Chondrocyte (in vitro differentiated cells): ENCODE measurements around the gene C16orf82. TPM values are rescaled to one million over a fixed set of nuclear protein-coding genes. Genes with fewer than 3 reads are reported as not detected.

Experiments used
- DNase-seq: peaks from one replicate; pipeline ENCODE4 v3.0.0; 2021; ENCODE audit warnings: mixed read lengths, low spot score
- H3K27ac Mint-ChIP-seq: one replicate; pipeline ENCODE4 v1.8.0; 2021; ENCODE audit warnings: mild to moderate bottlenecking, moderate library complexity, mixed read lengths; ENCODE audit not compliant: unreplicated experiment
- H3K27me3 Mint-ChIP-seq: 2 replicates; pipeline ENCODE4 v1.8.0; 2021; ENCODE audit warnings: low read depth, mixed read lengths
- H3K36me3 Mint-ChIP-seq: 2 replicates; pipeline ENCODE4 v1.8.0; 2021; ENCODE audit warnings: low read depth, mixed read lengths
- H3K4me1 Mint-ChIP-seq: 2 replicates; pipeline ENCODE4 v1.8.0; 2021; ENCODE audit warnings: low read depth, mild to moderate bottlenecking, mixed read lengths
- H3K4me3 Mint-ChIP-seq: one replicate; pipeline ENCODE4 v1.8.0; 2021; ENCODE audit warnings: mild to moderate bottlenecking, moderate library complexity, mixed read lengths; ENCODE audit not compliant: unreplicated experiment
- H3K9me3 Mint-ChIP-seq: 2 replicates; pipeline ENCODE4 v1.8.0; 2021; ENCODE audit warnings: low read depth, mixed read lengths
- total RNA-seq: library from RNA; stranded (reverse); gene quantifications from 3 replicates; pipeline ENCODE4 v1.2.1, GENCODE V29; 2021
- TF ChIP-seq, protein P1 (sequence below): fragments of 200-600 bp; sonication (generic); IDR thresholded peaks from 2 replicates; pipeline ENCODE4 v1.5.0; 2021; ENCODE audit warnings: antibody characterized with exemption, mild to moderate bottlenecking, moderate library complexity

C16orf82 gene
- total RNA-seq, 1 donor from 2014 or later: not detected

DNA sequence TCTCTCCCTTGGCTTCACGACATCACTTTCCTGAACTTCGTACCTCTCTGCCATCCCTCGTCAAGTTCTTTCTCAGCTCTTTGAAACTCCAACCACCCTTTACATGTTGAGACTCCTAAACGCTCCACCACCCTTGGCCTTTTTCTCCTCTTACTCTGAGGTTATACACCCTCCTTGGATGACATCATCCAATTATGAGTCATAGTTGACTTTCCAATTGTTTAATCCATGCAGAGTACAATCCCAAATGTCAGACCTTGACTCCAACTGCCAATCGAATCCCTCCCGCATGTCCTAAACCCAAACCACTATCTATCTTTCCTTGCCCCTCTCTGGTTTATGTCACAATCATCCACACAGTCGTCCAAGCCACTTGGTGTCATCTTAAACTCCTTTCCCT is 18.4 kb upstream of the C16orf82 start:
- H3K27me3 Mint-ChIP-seq: no peaks in the 10 kb centered on the region
- no peak overlapping the region for H3K27ac Mint-ChIP-seq
- DNase-seq: no peak
- H3K36me3 Mint-ChIP-seq: no peaks in the 10 kb centered on the region
- H3K4me3 Mint-ChIP-seq: no peak overlapping the region
- no peaks in the 10 kb centered on the region for H3K9me3 Mint-ChIP-seq
- H3K4me1 Mint-ChIP-seq: no peaks in the 10 kb centered on the region
- TF ChIP-seq, protein P1, sequence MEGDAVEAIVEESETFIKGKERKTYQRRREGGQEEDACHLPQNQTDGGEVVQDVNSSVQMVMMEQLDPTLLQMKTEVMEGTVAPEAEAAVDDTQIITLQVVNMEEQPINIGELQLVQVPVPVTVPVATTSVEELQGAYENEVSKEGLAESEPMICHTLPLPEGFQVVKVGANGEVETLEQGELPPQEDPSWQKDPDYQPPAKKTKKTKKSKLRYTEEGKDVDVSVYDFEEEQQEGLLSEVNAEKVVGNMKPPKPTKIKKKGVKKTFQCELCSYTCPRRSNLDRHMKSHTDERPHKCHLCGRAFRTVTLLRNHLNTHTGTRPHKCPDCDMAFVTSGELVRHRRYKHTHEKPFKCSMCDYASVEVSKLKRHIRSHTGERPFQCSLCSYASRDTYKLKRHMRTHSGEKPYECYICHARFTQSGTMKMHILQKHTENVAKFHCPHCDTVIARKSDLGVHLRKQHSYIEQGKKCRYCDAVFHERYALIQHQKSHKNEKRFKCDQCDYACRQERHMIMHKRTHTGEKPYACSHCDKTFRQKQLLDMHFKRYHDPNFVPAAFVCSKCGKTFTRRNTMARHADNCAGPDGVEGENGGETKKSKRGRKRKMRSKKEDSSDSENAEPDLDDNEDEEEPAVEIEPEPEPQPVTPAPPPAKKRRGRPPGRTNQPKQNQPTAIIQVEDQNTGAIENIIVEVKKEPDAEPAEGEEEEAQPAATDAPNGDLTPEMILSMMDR: no peak

DNA sequence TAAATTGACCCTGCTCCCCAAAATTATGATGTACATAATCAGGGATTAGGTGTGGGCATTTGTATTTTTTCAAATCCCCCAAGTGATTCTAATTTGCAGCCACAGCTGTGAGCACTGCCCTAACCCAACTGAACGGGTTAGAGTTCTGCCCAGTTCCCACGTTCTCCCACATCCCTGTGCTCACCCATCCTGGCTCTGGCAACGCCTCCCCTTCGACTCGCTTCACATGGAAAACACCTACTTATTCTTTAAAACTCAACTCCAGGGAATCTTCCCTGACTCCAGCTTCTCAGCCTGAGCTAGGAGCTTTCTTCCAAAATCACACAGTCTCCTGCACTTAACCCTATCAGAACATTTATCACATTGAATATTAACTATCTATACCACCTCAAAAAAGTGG is 17.6 kb upstream of the C16orf82 start:
- H3K9me3 Mint-ChIP-seq: no peaks in the 10 kb centered on the region
- no peak for DNase-seq
- H3K36me3 Mint-ChIP-seq: no peaks in the 10 kb centered on the region
- H3K4me1 Mint-ChIP-seq: no peaks in the 10 kb centered on the region
- H3K27me3 Mint-ChIP-seq: no peaks in the 10 kb centered on the region
- H3K27ac Mint-ChIP-seq: no peak overlapping the region
- TF ChIP-seq, protein P1: no peak
- no peak overlapping the region for H3K4me3 Mint-ChIP-seq

GRCh38 chr16:27052007-27052406 is 14.7 kb upstream of the C16orf82 start:
- Mint-ChIP-seq H3K27ac (no peak overlapping the region), H3K36me3 (no peaks in the 10 kb centered on the region), H3K9me3 (no peaks in the 10 kb centered on the region), H3K4me3 (no peak overlapping the region), H3K27me3 (no peaks in the 10 kb centered on the region), H3K4me1 (no peaks in the 10 kb centered on the region)
- TF ChIP-seq, protein P1: no peak
- no peak for DNase-seq

- Mint-ChIP-seq H3K4me1 (no peaks in the 10 kb centered on the region), H3K4me3 (no peak overlapping the region), H3K36me3 (no peaks in the 10 kb centered on the region), H3K9me3 (no peaks in the 10 kb centered on the region), H3K27ac (no peak overlapping the region), H3K27me3 (no peaks in the 10 kb centered on the region)
- TF ChIP-seq, protein P1: no peak
- no peak for DNase-seq
Measured at GRCh38 chr16:27053996-27054395, 12.7 kb upstream of the C16orf82 start.

GRCh38 chr16:27058299-27058698 is 8.4 kb upstream of the C16orf82 start:
- TF ChIP-seq, protein P1: no peak
- H3K4me3 Mint-ChIP-seq: no peak overlapping the region

More at GRCh38 chr16:27058299-27058698, 8.4 kb upstream of the C16orf82 start:
- DNase-seq: no peak
- no peaks in the 10 kb centered on the region for H3K36me3 Mint-ChIP-seq
- no peaks in the 10 kb centered on the region for H3K27me3 Mint-ChIP-seq
- H3K4me1 Mint-ChIP-seq: no peaks in the 10 kb centered on the region
- H3K27ac Mint-ChIP-seq: no peak overlapping the region
- H3K9me3 Mint-ChIP-seq: no peaks in the 10 kb centered on the region
